Measurements from ENCODE around the gene GPS1. TPM values are rescaled to one million over a fixed set of nuclear protein-coding genes. Genes with fewer than 3 reads are reported as not detected.

Gene GPS1
- total RNA-seq, 3 donors from 2014 or later, result 68.8 to 95.4 (median 94.4) TPM

- DNase-seq (ENCODE audit: low spot score in 2 of 2), result peak; percentile 93 to 94
- peak within 1 kb of the TSS; percentile 68 to 88 (median 76) for H3K4me3 ChIP-seq
- H3K4me1 ChIP-seq, result peaks cover 26 to 38% of the 10 kb centered on the region in 2 donors
- peak within 1 kb of the TSS; percentile 95 to 96 for H3K27ac ChIP-seq
- H3K27me3 ChIP-seq, result no peaks in the 10 kb centered on the region
- no peaks in the 10 kb centered on the region for H3K9me3 ChIP-seq
- no peaks in the 10 kb centered on the region for H3K36me3 ChIP-seq
- TF ChIP-seq CTCF (IDR thresholded peaks at IDR 0.05) (peak in 1 of 3 donors; percentile 31), POLR2A (IDR thresholded peaks at IDR 0.05) (peak; percentile 49), POLR2AphosphoS5 (IDR thresholded peaks at IDR 0.05) (peak; percentile 55 to 73 (median 72))
- intact Hi-C loops (cut with DNase I; ENCODE audit: low total_unique reads), result no loop called here
Measured at GRCh38 chr17:82098169-82098938, 46.7 kb downstream of the GPS1 start, which contains the start of gene FASN. Gene FASN (minus strand): TSS chr17:82098236. CDS start chr17:82096445, 1,791 bp downstream.

GRCh38 chr17:82098939-82099763 lies 47.5 kb downstream of the GPS1 start:
- no peaks in the 10 kb centered on the region for H3K36me3 ChIP-seq
- TF ChIP-seq POLR2A (IDR thresholded peaks at IDR 0.05) (no peak), POLR2AphosphoS5 (IDR thresholded peaks at IDR 0.05) (peak in 1 of 3 donors; percentile 22)
- H3K9me3 ChIP-seq, result no peaks in the 10 kb centered on the region
- peak overlapping the region; percentile 68 to 88 (median 76) for H3K4me3 ChIP-seq
- intact Hi-C loops (cut with DNase I; ENCODE audit: low total_unique reads), result no loop called here
- H3K27ac ChIP-seq, result peak overlapping the region; percentile 95 to 96
- peaks cover 30 to 46% of the 10 kb centered on the region in 2 donors for H3K4me1 ChIP-seq
- DNase-seq (ENCODE audit: low spot score in 2 of 2), result no peak
- H3K27me3 ChIP-seq, result no peaks in the 10 kb centered on the region

GRCh38 chr17:82100502-82101298 lies 49.0 kb downstream of the GPS1 start:
- Histone ChIP-seq H3K27ac (peak overlapping the region; percentile 95 to 96), H3K9me3 (no peaks in the 10 kb centered on the region), H3K36me3 (no peaks in the 10 kb centered on the region), H3K27me3 (no peaks in the 10 kb centered on the region), H3K4me1 (peaks cover 37 to 57% of the 10 kb centered on the region in 2 donors), H3K4me3 (peak overlapping the region in 1 of 3 donors; percentile 88)
- no peak for TF ChIP-seq POLR2A (IDR thresholded peaks at IDR 0.05)
- TF ChIP-seq POLR2AphosphoS5 (IDR thresholded peaks at IDR 0.05), result peak in 1 of 3 donors; percentile 20
- DNase-seq (ENCODE audit: low spot score in 2 of 2), result peak; percentile 74 to 84
- intact Hi-C loops (cut with DNase I; ENCODE audit: low total_unique reads), result no loop called here

- H3K4me1 ChIP-seq, result peaks cover 42 to 60% of the 10 kb centered on the region in 2 donors
- no peaks in the 10 kb centered on the region for H3K36me3 ChIP-seq
- DNase-seq (ENCODE audit: low spot score in 2 of 2), result no peak
Measured at GRCh38 chr17:82101301-82101715, 49.6 kb downstream of the GPS1 start.

More at GRCh38 chr17:82101301-82101715, 49.6 kb downstream of the GPS1 start:
- Histone ChIP-seq H3K9me3 (no peaks in the 10 kb centered on the region), H3K27ac (peak overlapping the region; percentile 95 to 96), H3K27me3 (no peaks in the 10 kb centered on the region), H3K4me3 (no peak overlapping the region)
- intact Hi-C loops (cut with DNase I; ENCODE audit: low total_unique reads), result no loop called here
- TF ChIP-seq POLR2AphosphoS5 (IDR thresholded peaks at IDR 0.05) (no peak), POLR2A (IDR thresholded peaks at IDR 0.05) (no peak), CTCF (IDR thresholded peaks at IDR 0.05) (no peak)
